Breast epithelium (tissue), 3 donors: ENCODE measurements around the gene EHD3.

Experiments used
- CTCF ChIP-seq, 3 donors: fragments of 450-650 bp; IDR thresholded peaks; one replicate each; pipeline ENCODE4 v1.5.1; 2016 to 2017; ENCODE audit warnings: antibody characterized with exemption in 3 of 3, mild to moderate bottlenecking in 3 of 3, moderate library complexity in 3 of 3
- POLR2A ChIP-seq: fragments of 450-650 bp; IDR thresholded peaks from one replicate; pipeline ENCODE4 v1.6.1; 2016; ENCODE audit warnings: antibody characterized with exemption, mild to moderate bottlenecking, moderate library complexity
- POLR2AphosphoS5 ChIP-seq, 3 donors: sonication (generic); formaldehyde crosslinking; IDR thresholded peaks; one replicate each; pipeline ENCODE4 v1.6.1; 2017; ENCODE audit warnings: antibody characterized with exemption in 3 of 3

- no peak for TF ChIP-seq POLR2AphosphoS5 (IDR thresholded peaks at IDR 0.05)
- no peak for TF ChIP-seq CTCF (IDR thresholded peaks at IDR 0.05)
- no peak for TF ChIP-seq POLR2A
Observed at GRCh38 chr2:31223026-31223425, 10.9 kb upstream of the EHD3 start.
